Astrocyte (in vitro differentiated cells and primary cell): ENCODE measurements around the gene CHD6. TPM values are rescaled to one million over a fixed set of nuclear protein-coding genes. Genes with fewer than 3 reads are reported as not detected.

Experiments used
- DNase-seq: peaks from one replicate; pipeline ENCODE4 v3.0.0-alpha.2; 2010; ENCODE audit warnings: low read depth
- FAIRE-seq: peaks from 2 replicates; lab custom pipeline; 2011; peaks lifted over from hg19 to GRCh38; lab: Jason Lieb, UNC
- H2AFZ ChIP-seq: 2 replicates; pipeline ENCODE4 v1.6.0; 2012; ENCODE audit warnings: low read depth, low read length, inconsistent platforms
- H3K27ac ChIP-seq: 2 replicates; pipeline ENCODE4 v1.5.1; 2011; ENCODE audit warnings: low read depth, low read length, inconsistent platforms
- H3K27me3 ChIP-seq: 2 replicates; pipeline ENCODE4 v1.6.0; 2011; ENCODE audit warnings: low read length, inconsistent platforms; ENCODE audit not compliant: insufficient read depth
- H3K36me3 ChIP-seq: 2 replicates; pipeline ENCODE4 v1.5.1; 2011; ENCODE audit warnings: low read length, inconsistent platforms; ENCODE audit not compliant: insufficient read depth
- H3K4me1 ChIP-seq: 2 replicates; pipeline ENCODE4 v1.5.1; 2011; ENCODE audit warnings: low read length, inconsistent platforms; ENCODE audit not compliant: insufficient read depth
- H3K4me2 ChIP-seq: 2 replicates; pipeline ENCODE4 v1.6.0; 2012; ENCODE audit warnings: low read length, inconsistent platforms
- H3K4me3 ChIP-seq: 2 replicates; pipeline ENCODE4 v1.5.1; 2011; ENCODE audit warnings: low read depth, mild to moderate bottlenecking, low read length, inconsistent platforms; ENCODE audit not compliant: insufficient read depth
- H3K79me2 ChIP-seq: 2 replicates; pipeline ENCODE4 v1.6.0; 2012; ENCODE audit warnings: mild to moderate bottlenecking, low read length, inconsistent platforms; ENCODE audit not compliant: insufficient read depth
- H3K9ac ChIP-seq: 2 replicates; pipeline ENCODE4 v1.6.0; 2012; ENCODE audit warnings: mild to moderate bottlenecking, low read length, inconsistent platforms
- H3K9me3 ChIP-seq: 2 replicates; pipeline ENCODE4 v1.5.1; 2012; ENCODE audit warnings: low read depth, mild to moderate bottlenecking, low read length, inconsistent platforms; ENCODE audit not compliant: insufficient read depth
- H4K20me1 ChIP-seq: 2 replicates; pipeline ENCODE4 v1.6.0; 2012; ENCODE audit warnings: low read length, inconsistent platforms; ENCODE audit not compliant: insufficient read depth
- H3K27ac Mint-ChIP-seq: one replicate; pipeline ENCODE4 v1.8.0; 2021; ENCODE audit warnings: mild to moderate bottlenecking, mixed read lengths; ENCODE audit not compliant: unreplicated experiment
- H3K27me3 Mint-ChIP-seq: one replicate; pipeline ENCODE4 v1.8.0; 2021; ENCODE audit warnings: low read depth, mixed read lengths; ENCODE audit not compliant: unreplicated experiment
- H3K36me3 Mint-ChIP-seq: one replicate; pipeline ENCODE4 v1.8.0; 2021; ENCODE audit warnings: low read depth, mixed read lengths; ENCODE audit not compliant: unreplicated experiment
- H3K4me1 Mint-ChIP-seq: one replicate; pipeline ENCODE4 v1.8.0; 2021; ENCODE audit warnings: low read depth, mixed read lengths; ENCODE audit not compliant: unreplicated experiment
- H3K4me3 Mint-ChIP-seq: one replicate; pipeline ENCODE4 v1.8.0; 2021; ENCODE audit warnings: mild to moderate bottlenecking, moderate library complexity, mixed read lengths; ENCODE audit not compliant: unreplicated experiment
- H3K9me3 Mint-ChIP-seq: one replicate; pipeline ENCODE4 v1.8.0; 2021; ENCODE audit warnings: mild to moderate bottlenecking, mixed read lengths; ENCODE audit not compliant: unreplicated experiment
- CTCF ChIP-seq: IDR thresholded peaks from 2 replicates; pipeline ENCODE4 v1.5.1; 2011; ENCODE audit warnings: low read depth, mild to moderate bottlenecking, inconsistent platforms, low read length, moderate library complexity; ENCODE audit not compliant: insufficient read depth
- EZH2 ChIP-seq: IDR thresholded peaks from 2 replicates; pipeline ENCODE4 v1.6.1; 2012; ENCODE audit warnings: mild to moderate bottlenecking, low read length, inconsistent platforms; ENCODE audit not compliant: insufficient read depth
- total RNA-seq: library from RNA; stranded (reverse); gene quantifications from 2 replicates; pipeline ENCODE4 v1.2.1, GENCODE V29; 2021

The CHD6 gene
- total RNA-seq, 1 donor from 2014 or later, result 44.7 TPM

- Histone ChIP-seq H3K4me1 (peaks cover 6% of the 10 kb centered on the region), H3K27ac (no peak overlapping the region), H3K4me2 (peak overlapping the region; percentile 80), H3K9ac (no peak overlapping the region), H3K79me2 (peaks cover 15% of the 10 kb centered on the region), H2AFZ (no peak overlapping the region), H3K9me3 (no peaks in the 10 kb centered on the region), H3K36me3 (no peaks in the 10 kb centered on the region), H3K27me3 (no peaks in the 10 kb centered on the region), H3K4me3 (peak overlapping the region; percentile 20), H4K20me1 (peaks cover 44% of the 10 kb centered on the region)
- TF ChIP-seq EZH2, result no peak
- no peak for TF ChIP-seq CTCF
- no peaks in the 10 kb centered on the region for H3K27me3 Mint-ChIP-seq
- H3K4me3 Mint-ChIP-seq, result no peak overlapping the region
- H3K9me3 Mint-ChIP-seq, result peaks cover 2% of the 10 kb centered on the region
- peak; percentile 77 for DNase-seq
- FAIRE-seq, result no peak
- peaks cover 2% of the 10 kb centered on the region for H3K36me3 Mint-ChIP-seq
- H3K27ac Mint-ChIP-seq, result no peak overlapping the region
- peaks cover 9% of the 10 kb centered on the region for H3K4me1 Mint-ChIP-seq
These were observed 93.1 kb downstream of the CHD6 start for GRCh38 chr20:41524980-41525613.

- no peak for TF ChIP-seq EZH2
- no peak for TF ChIP-seq CTCF
- peaks cover 38% of the 10 kb centered on the region for H4K20me1 ChIP-seq
- H3K27me3 Mint-ChIP-seq, result no peaks in the 10 kb centered on the region
- H3K4me3 ChIP-seq, result no peak overlapping the region
- peaks cover 8% of the 10 kb centered on the region for H3K79me2 ChIP-seq
- peaks cover 4% of the 10 kb centered on the region for H3K36me3 Mint-ChIP-seq
- peaks cover 2% of the 10 kb centered on the region for H3K9me3 Mint-ChIP-seq
- DNase-seq (no peak), FAIRE-seq (no peak)
- no peak overlapping the region for H3K4me2 ChIP-seq
- H3K27ac ChIP-seq, result no peak overlapping the region
- peaks cover 6% of the 10 kb centered on the region for H3K4me1 ChIP-seq
- H3K27me3 ChIP-seq, result no peaks in the 10 kb centered on the region
- H3K9me3 ChIP-seq, result no peaks in the 10 kb centered on the region
- H2AFZ ChIP-seq, result no peak overlapping the region
- no peaks in the 10 kb centered on the region for H3K36me3 ChIP-seq
- H3K27ac Mint-ChIP-seq, result no peak overlapping the region
- no peak overlapping the region for H3K9ac ChIP-seq
- peaks cover 9% of the 10 kb centered on the region for H3K4me1 Mint-ChIP-seq
- H3K4me3 Mint-ChIP-seq, result no peak overlapping the region
These were observed 94.3 kb downstream of the CHD6 start for GRCh38 chr20:41523857-41524256.

GRCh38 chr20:41513829-41514228, 104.3 kb downstream of the CHD6 start:
- TF ChIP-seq EZH2 (no peak), CTCF (no peak)
- Histone ChIP-seq H3K4me1 (no peaks in the 10 kb centered on the region), H3K27ac (no peak overlapping the region), H2AFZ (no peak overlapping the region), H3K79me2 (no peaks in the 10 kb centered on the region), H3K4me2 (no peak overlapping the region), H3K4me3 (no peak overlapping the region), H3K9ac (no peak overlapping the region), H3K9me3 (no peaks in the 10 kb centered on the region), H3K36me3 (peaks cover 4% of the 10 kb centered on the region), H4K20me1 (peaks cover 17% of the 10 kb centered on the region), H3K27me3 (no peaks in the 10 kb centered on the region)
- peaks cover 14% of the 10 kb centered on the region for H3K36me3 Mint-ChIP-seq
- H3K27me3 Mint-ChIP-seq, result no peaks in the 10 kb centered on the region
- no peak overlapping the region for H3K27ac Mint-ChIP-seq
- H3K4me3 Mint-ChIP-seq, result no peak overlapping the region
- FAIRE-seq (no peak), DNase-seq (no peak)
- no peaks in the 10 kb centered on the region for H3K9me3 Mint-ChIP-seq
- H3K4me1 Mint-ChIP-seq, result peaks cover 10% of the 10 kb centered on the region
